Colonic mucosa (tissue), 4 donors: Measurements from ENCODE around the gene SCN3B. TPM values are rescaled to one million over a fixed set of nuclear protein-coding genes. Genes with fewer than 3 reads are reported as not detected.

Experiments used
- DNase-seq: peaks from one replicate; pipeline ENCODE4 v3.0.0-alpha.2; 2020
- H3K27ac ChIP-seq: fragments of 200-600 bp; one replicate; pipeline ENCODE4 v1.8.0; 2021
- H3K27me3 ChIP-seq: fragments of 200-600 bp; one replicate; pipeline ENCODE4 v1.8.0; 2021
- H3K36me3 ChIP-seq: fragments of 200-600 bp; one replicate; pipeline ENCODE4 v1.8.0; 2021
- H3K4me1 ChIP-seq: fragments of 200-600 bp; one replicate; pipeline ENCODE4 v1.8.0; 2021; ENCODE audit warnings: mild to moderate bottlenecking
- H3K4me3 ChIP-seq: fragments of 200-600 bp; one replicate; pipeline ENCODE4 v1.8.0; 2021
- H3K9ac ChIP-seq, 2 donors: one replicate each; pipeline ENCODE4 v1.7.0; 2013; ENCODE audit warnings: control low read depth in 2 of 2, low read depth in 2 of 2, low read length in 2 of 2
- H3K9me3 ChIP-seq: fragments of 200-600 bp; one replicate; pipeline ENCODE4 v1.8.0; 2021
- CTCF ChIP-seq: fragments of 200-600 bp; IDR thresholded peaks from one replicate; pipeline ENCODE4 v1.8.0; 2022; ENCODE audit warnings: antibody characterized with exemption, mild to moderate bottlenecking
- intact Hi-C: fragments of 100-400 bp; cut with DNase I; formaldehyde crosslinking; loops from one replicate; pipeline ENCODE4 v1.14.1; 2022
- total RNA-seq, 2 donors: library from RNA; stranded (reverse); fragmentation: NEBNext Ultra II Directional in 1 of 2; extraction: Animal tissue kit (Norgen Biotek cat#: 25700) in 1 of 2; gene quantifications; one replicate each; pipeline ENCODE4 v1.2.1, GENCODE V29; 2021
- donor health status: healthy.
- donor health status: DM: no; HTN: no; CAD: no.
- donor health status: DM: no; HTN: no; CAD: no.

Gene SCN3B
- total RNA-seq, 2 donors from 2014 or later, result 0.30 to 1.2 TPM

DNA sequence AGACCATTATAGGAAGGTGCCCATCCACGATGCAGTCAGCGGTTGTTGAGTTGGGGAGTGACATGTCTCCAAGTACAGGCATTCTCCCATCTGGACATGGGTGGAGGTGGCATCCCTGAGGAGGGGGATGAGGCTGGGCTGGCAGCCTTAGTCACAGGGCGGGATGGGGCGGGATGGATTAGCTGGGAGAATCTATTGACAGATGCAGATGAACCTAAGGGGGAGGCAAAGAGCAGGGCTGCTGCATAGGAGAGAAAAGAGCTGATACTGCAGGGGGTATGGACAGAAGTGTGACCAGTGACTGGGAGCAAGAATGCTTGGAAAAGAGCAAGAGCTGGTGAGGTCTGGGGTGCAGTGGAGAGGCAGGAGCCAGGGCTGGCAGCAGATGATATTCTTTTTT, 42.7 kb downstream of the SCN3B start:
- TF ChIP-seq CTCF, result no peak
- Histone ChIP-seq H3K4me1 (no peaks in the 10 kb centered on the region), H3K27me3 (no peaks in the 10 kb centered on the region), H3K9me3 (no peaks in the 10 kb centered on the region), H3K27ac (no peak overlapping the region), H3K36me3 (no peaks in the 10 kb centered on the region), H3K4me3 (no peak overlapping the region), H3K9ac (no peak overlapping the region)
- intact Hi-C loops, result no loop called here
- DNase-seq, result no peak

DNA sequence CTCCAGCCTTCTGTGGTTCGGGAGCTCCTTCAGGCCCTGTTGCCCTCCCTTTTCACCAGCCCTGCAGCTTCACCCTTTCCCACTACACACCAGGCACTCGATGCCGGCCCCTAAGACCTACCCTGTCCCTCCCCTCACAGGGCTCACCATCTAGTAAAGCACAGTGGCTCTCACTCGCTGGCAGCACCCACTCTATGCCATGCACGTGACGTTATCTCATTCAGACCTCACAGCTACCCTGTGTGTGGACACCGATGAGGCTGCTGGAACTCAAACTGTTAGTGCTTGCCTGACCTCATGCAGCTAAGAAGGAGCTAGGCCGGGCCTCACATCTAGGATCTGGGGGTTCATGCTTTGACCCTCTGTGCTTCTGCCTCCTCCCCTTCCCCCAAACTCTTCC, 45.5 kb downstream of the SCN3B start:
- DNase-seq, result no peak
- no peaks in the 10 kb centered on the region for H3K27me3 ChIP-seq
- no peak overlapping the region for H3K4me3 ChIP-seq
- H3K4me1 ChIP-seq, result no peaks in the 10 kb centered on the region
- H3K9me3 ChIP-seq, result no peaks in the 10 kb centered on the region
- no peaks in the 10 kb centered on the region for H3K36me3 ChIP-seq
- H3K27ac ChIP-seq, result no peak overlapping the region
- intact Hi-C loops, result no loop called here
- no peak for TF ChIP-seq CTCF
- H3K9ac ChIP-seq, result no peak overlapping the region

GRCh38 chr11:123608371-123608770, 46.1 kb downstream of the SCN3B start:
- no peak for DNase-seq
- Histone ChIP-seq H3K9ac (no peak overlapping the region), H3K27ac (no peak overlapping the region), H3K27me3 (no peaks in the 10 kb centered on the region), H3K36me3 (no peaks in the 10 kb centered on the region), H3K9me3 (no peaks in the 10 kb centered on the region), H3K4me1 (no peaks in the 10 kb centered on the region), H3K4me3 (no peak overlapping the region)
- intact Hi-C loops, result no loop called here
- no peak for TF ChIP-seq CTCF

GRCh38 chr11:123607781-123608180, 46.6 kb downstream of the SCN3B start:
- TF ChIP-seq CTCF, result no peak
- H3K9me3 ChIP-seq, result no peaks in the 10 kb centered on the region
- no peak overlapping the region for H3K9ac ChIP-seq
- no peak overlapping the region for H3K4me3 ChIP-seq
- intact Hi-C loops, result no loop called here
- DNase-seq, result no peak
- H3K27ac ChIP-seq, result no peak overlapping the region
- H3K27me3 ChIP-seq, result no peaks in the 10 kb centered on the region
- no peaks in the 10 kb centered on the region for H3K36me3 ChIP-seq
- no peaks in the 10 kb centered on the region for H3K4me1 ChIP-seq

DNA sequence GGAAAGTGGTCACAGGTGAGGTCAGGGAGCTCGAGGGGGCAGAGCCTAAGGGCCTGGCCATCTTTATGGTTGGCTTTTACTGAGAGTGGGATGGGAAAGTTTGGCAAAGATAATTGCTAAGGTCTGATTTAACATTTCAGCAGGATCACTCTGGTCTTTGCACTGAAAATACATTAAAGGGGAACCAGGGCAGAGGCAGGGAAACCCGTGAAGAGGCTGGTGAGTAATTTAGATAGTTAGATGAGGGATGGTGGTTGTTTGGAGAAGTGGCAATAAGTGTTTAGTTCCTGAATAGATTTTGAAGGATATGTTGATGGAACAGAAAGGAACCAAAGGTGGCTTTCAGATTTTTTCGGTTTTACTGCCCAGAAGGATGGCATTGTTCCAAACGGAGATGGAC, 50.8 kb downstream of the SCN3B start:
- no peak overlapping the region for H3K4me3 ChIP-seq
- H3K27me3 ChIP-seq, result no peaks in the 10 kb centered on the region
- no peaks in the 10 kb centered on the region for H3K36me3 ChIP-seq
- DNase-seq, result no peak
- no peaks in the 10 kb centered on the region for H3K4me1 ChIP-seq
- TF ChIP-seq CTCF, result no peak
- no peak overlapping the region for H3K9ac ChIP-seq
- no peaks in the 10 kb centered on the region for H3K9me3 ChIP-seq
- H3K27ac ChIP-seq, result no peak overlapping the region
- intact Hi-C loops, result no loop called here

GRCh38 chr11:123601743-123602142, 52.7 kb downstream of the SCN3B start:
- no peak for TF ChIP-seq CTCF
- no peak overlapping the region for H3K4me3 ChIP-seq
- H3K36me3 ChIP-seq, result no peaks in the 10 kb centered on the region
- H3K27me3 ChIP-seq, result no peaks in the 10 kb centered on the region
- no peak for DNase-seq
- H3K9ac ChIP-seq, result no peak overlapping the region
- no peak overlapping the region for H3K27ac ChIP-seq
- intact Hi-C loops, result no loop called here
- no peaks in the 10 kb centered on the region for H3K4me1 ChIP-seq
- no peaks in the 10 kb centered on the region for H3K9me3 ChIP-seq
